Heart left ventricle (tissue), 13 donors: ENCODE data around the gene MIER1.

Source experiments
- CTCF ChIP-seq, 12 donors: fragments of 200-600 bp; sonication (generic) in 4 of 12; IDR thresholded peaks; one replicate each; pipeline versions ENCODE4 v1.5.0 to v1.8.0; 2018 to 2022; ENCODE audit warnings: antibody characterized with exemption in 12 of 12, mild to moderate bottlenecking in 5 of 12
- POLR2A ChIP-seq, 2 donors: fragments of 450-650 bp; IDR thresholded peaks; one replicate each; pipeline ENCODE4 v1.6.1; 2017; ENCODE audit warnings: antibody characterized with exemption in 2 of 2, mild to moderate bottlenecking in 2 of 2, moderate library complexity in 2 of 2
- donor health status: ischemic (EF 13 %, LVEDD 7.1; RV severe dilation, severe dysfunction).
- donor health status: DM: no; HTN: yes; CAD: no.
- donor health status: DM: no; HTN: no; CAD: no.
- donor health status: ischemic (EF 25% LVEDD 6.9; RV normal size, moderate dysfunction).
- donor health status: ischemic (EF 25% LVEDD 5.7; RV mildly dilated, moderate dysfunction).
- donor health status: ischemic (EF 35%, LVEDD 5.7; RV mildly dilated, moderate dysfunction).
- donor health status: nonischemic (EF 11% LVEDD 7.7; RV severe dilation, severe dysfunction).
- donor health status: DM: yes; HTN: yes; CAD: no.
- donor health status: PGD.
- donor health status: ischemic (EF 29% LVEDD 5.4; RV normal size, mild dysfunction).
- donor health status: nonischemic (EF 23%, LVEDD 6.1; RV moderate dilation, normal function).

DNA sequence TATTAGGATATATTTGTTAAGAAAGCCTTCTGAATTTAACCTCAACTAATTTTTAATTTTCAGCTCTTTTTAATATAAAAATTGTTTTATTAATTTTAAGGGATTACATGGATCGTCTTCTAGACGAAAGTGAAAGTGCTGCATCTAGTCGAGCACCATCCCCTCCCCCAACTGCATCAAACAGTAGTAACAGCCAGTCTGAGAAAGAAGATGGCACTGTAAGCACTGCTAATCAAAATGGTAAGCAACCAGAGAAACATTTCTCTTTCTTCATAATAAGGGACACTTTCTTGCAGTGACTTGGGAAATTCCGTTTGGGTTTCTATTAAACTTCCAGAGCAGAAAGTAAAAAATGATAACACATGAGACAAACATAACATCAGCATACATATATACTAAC lies 56.9 kb downstream of the MIER1 start:
- TF ChIP-seq CTCF (IDR thresholded peaks at IDR 0.05) (no peak), POLR2A (IDR thresholded peaks at IDR 0.05) (no peak)
